ENCODE measurements around the gene GPNMB.

- TF ChIP-seq CTCF (IDR thresholded peaks at IDR 0.05) (no peak), POLR2A (IDR thresholded peaks at IDR 0.05) (no peak)
These were observed 20.8 kb downstream of the GPNMB start for GRCh38 chr7:23267357-23267756.

Data from tibial nerve (tissue), 3 donors.